Adipocyte (in vitro differentiated cells): ENCODE results near the gene JAM3.
"Not testable (repeated sequence)": the region's sequence is repeated elsewhere in the genome, so short reads cannot be mapped to it uniquely, and the experiment has no call there.

Experiments
- DNase-seq: peaks from one replicate; pipeline ENCODE4 v3.0.0-alpha.2; 2015; ENCODE audit warnings: low read depth
- H3K27me3 ChIP-seq: replicated peaks from 2 replicates; pipeline ENCODE4 v1.7.0; 2013; ENCODE audit warnings: mild to moderate bottlenecking, low read length, moderate library complexity; ENCODE audit not compliant: control insufficient read depth, insufficient read depth
- H3K36me3 ChIP-seq: 2 replicates; pipeline ENCODE4 v1.7.0; 2013; ENCODE audit warnings: low read length, mild to moderate bottlenecking, moderate library complexity; ENCODE audit not compliant: control insufficient read depth, insufficient read depth, severe bottlenecking
- H3K4me1 ChIP-seq: 2 replicates; pipeline ENCODE4 v1.7.0; 2013; ENCODE audit warnings: mild to moderate bottlenecking, low read length, moderate library complexity; ENCODE audit not compliant: control insufficient read depth, insufficient read depth
- H3K4me3 ChIP-seq: 2 replicates; pipeline ENCODE4 v1.7.0; 2013; ENCODE audit warnings: mild to moderate bottlenecking, low read length, moderate library complexity
- H3K9ac ChIP-seq: 2 replicates; pipeline ENCODE4 v1.7.0; 2013; ENCODE audit warnings: mild to moderate bottlenecking, low read length, moderate library complexity
- H3K9me3 ChIP-seq: 2 replicates; pipeline ENCODE4 v1.7.0; 2013; ENCODE audit warnings: mild to moderate bottlenecking, low read length, moderate library complexity; ENCODE audit not compliant: control insufficient read depth

Gene JAM3

GRCh38 chr11:134171951-134172350, 103.1 kb downstream of the JAM3 start:
- Histone ChIP-seq H3K9me3 (no peaks in the 10 kb centered on the region), H3K36me3 (peaks cover 42% of the 10 kb centered on the region), H3K4me3 (no peak overlapping the region), H3K9ac (no peak overlapping the region), H3K27me3 (no peaks in the 10 kb centered on the region), H3K4me1 (peaks cover 19% of the 10 kb centered on the region)
- DNase-seq, result no peak

GRCh38 chr11:134173296-134173695, 104.4 kb downstream of the JAM3 start:
- H3K36me3 ChIP-seq, result peaks cover 46% of the 10 kb centered on the region
- no peak for DNase-seq
- H3K27me3 ChIP-seq, result no peaks in the 10 kb centered on the region
- H3K4me3 ChIP-seq, result no peak overlapping the region
- H3K4me1 ChIP-seq, result peaks cover 19% of the 10 kb centered on the region
- H3K9ac ChIP-seq, result no peak overlapping the region
- H3K9me3 ChIP-seq, result no peaks in the 10 kb centered on the region

- Histone ChIP-seq H3K4me1 (peaks cover 5% of the 10 kb centered on the region), H3K36me3 (peaks cover 52% of the 10 kb centered on the region), H3K9me3 (no peaks in the 10 kb centered on the region), H3K4me3 (no peak overlapping the region), H3K9ac (no peak overlapping the region), H3K27me3 (no peaks in the 10 kb centered on the region)
- no peak for DNase-seq
Observed at GRCh38 chr11:134176284-134176683, 107.4 kb downstream of the JAM3 start.

- Histone ChIP-seq H3K9ac (no peak overlapping the region), H3K4me3 (no peak overlapping the region), H3K9me3 (no peaks in the 10 kb centered on the region), H3K36me3 (peaks cover 43% of the 10 kb centered on the region), H3K27me3 (no peaks in the 10 kb centered on the region), H3K4me1 (peaks cover 13% of the 10 kb centered on the region)
- no peak for DNase-seq
Observed at GRCh38 chr11:134178032-134178674, 109.3 kb downstream of the JAM3 start.

GRCh38 chr11:134181707-134182106, 112.8 kb downstream of the JAM3 start:
- H3K4me1 ChIP-seq, result peaks cover 9% of the 10 kb centered on the region
- no peaks in the 10 kb centered on the region for H3K27me3 ChIP-seq
- H3K9ac ChIP-seq, result no peak overlapping the region
- H3K4me3 ChIP-seq, result no peak overlapping the region
- no peak for DNase-seq
- H3K9me3 ChIP-seq, result no peaks in the 10 kb centered on the region
- H3K36me3 ChIP-seq, result peaks cover 48% of the 10 kb centered on the region

GRCh38 chr11:134188092-134188491, 119.2 kb downstream of the JAM3 start:
- H3K4me3 ChIP-seq, H3K27me3 ChIP-seq, DNase-seq, H3K9me3 ChIP-seq, H3K9ac ChIP-seq, H3K4me1 ChIP-seq: not testable (repeated sequence)
- H3K36me3 ChIP-seq, result peaks cover 69% of the 10 kb centered on the region

- peaks cover 67% of the 10 kb centered on the region for H3K36me3 ChIP-seq
- no peak for DNase-seq
Observed at GRCh38 chr11:134196756-134197155, 127.9 kb downstream of the JAM3 start.

GRCh38 chr11:134199531-134199930, 130.7 kb downstream of the JAM3 start:
- Histone ChIP-seq H3K36me3 (peaks cover 62% of the 10 kb centered on the region), H3K27me3 (no peaks in the 10 kb centered on the region), H3K4me3 (no peak overlapping the region), H3K9ac (no peak overlapping the region), H3K9me3 (no peaks in the 10 kb centered on the region), H3K4me1 (no peaks in the 10 kb centered on the region)
- DNase-seq, result no peak

More at GRCh38 chr11:134196756-134197155, 127.9 kb downstream of the JAM3 start:
- Histone ChIP-seq H3K4me3 (no peak overlapping the region), H3K4me1 (no peaks in the 10 kb centered on the region), H3K27me3 (no peaks in the 10 kb centered on the region), H3K9me3 (no peaks in the 10 kb centered on the region), H3K9ac (no peak overlapping the region)

GRCh38 chr11:134200688-134201087, 131.8 kb downstream of the JAM3 start:
- Histone ChIP-seq H3K4me1 (no peaks in the 10 kb centered on the region), H3K9ac (no peak overlapping the region), H3K27me3 (no peaks in the 10 kb centered on the region), H3K4me3 (no peak overlapping the region), H3K36me3 (peaks cover 64% of the 10 kb centered on the region), H3K9me3 (no peaks in the 10 kb centered on the region)
- DNase-seq, result no peak
